ENCODE results near the gene ZMYND15.

ZMYND15 gene

DNA sequence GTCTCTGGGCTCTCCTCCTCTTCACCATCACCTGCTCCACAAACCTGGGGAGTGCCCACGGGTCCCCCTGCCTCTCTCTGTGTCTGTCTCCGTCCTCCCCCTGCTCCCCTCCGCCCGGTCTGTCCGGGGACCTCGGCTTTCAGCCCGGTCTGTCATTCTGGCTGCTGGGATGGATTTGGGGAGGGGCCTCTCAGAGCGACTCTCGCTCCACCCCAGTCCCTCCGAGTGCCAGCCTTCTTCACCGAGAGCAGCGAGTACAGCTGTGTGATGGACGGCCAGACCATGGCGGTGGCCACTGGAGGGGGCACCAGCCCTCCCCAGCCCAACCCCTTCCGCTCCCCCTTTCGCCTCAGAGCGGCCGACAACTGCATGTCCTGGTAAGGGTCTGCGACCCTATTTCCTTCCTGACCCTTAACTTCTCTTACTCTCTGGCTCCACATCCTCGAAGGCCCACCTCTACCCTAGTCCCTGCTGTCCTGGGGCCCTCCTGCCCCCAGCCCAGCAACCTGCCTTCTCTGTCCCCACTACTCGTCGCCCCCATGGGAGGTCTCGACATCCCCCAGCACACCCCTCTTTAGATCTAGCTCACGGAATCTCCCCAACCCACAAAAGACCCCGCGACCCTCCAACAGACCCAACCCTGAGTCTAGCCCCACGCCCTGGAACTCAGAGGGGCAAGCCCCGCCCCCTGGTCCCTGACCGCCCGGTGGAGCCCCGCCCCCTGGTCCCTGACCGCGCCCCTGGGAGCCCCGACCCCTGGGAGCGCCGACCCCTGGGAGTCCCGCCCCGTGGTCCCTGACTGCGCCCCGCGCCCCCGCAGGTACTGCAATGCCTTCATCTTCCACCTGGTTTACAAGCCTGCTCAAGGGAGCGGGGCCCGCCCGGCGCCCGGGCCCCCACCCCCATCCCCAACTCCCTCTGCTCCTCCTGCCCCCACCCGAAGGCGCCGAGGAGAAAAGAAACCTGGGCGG lies 5.7 kb downstream of the ZMYND15 start:
- DNase-seq = no peak

DNA sequence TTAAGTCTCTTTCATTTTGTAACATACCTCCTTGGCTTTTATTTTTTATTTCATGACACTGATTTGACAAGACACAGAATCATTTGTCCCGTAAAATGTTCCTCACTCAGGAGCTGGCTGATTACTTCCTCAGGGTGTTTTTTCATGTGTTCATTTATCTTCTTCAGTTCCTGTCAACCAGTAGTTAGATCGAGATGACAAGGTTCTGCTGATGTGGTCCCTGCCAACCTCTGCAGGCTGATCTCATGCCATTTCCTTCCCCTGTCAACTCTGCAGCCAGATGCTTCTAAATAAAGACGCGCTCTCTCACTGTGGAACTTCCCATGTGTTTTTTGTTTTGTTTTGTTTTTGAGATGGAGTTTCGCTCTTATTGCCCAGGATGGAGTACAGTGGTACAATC lies 8.2 kb downstream of the ZMYND15 start:
- no peak for DNase-seq

DNA sequence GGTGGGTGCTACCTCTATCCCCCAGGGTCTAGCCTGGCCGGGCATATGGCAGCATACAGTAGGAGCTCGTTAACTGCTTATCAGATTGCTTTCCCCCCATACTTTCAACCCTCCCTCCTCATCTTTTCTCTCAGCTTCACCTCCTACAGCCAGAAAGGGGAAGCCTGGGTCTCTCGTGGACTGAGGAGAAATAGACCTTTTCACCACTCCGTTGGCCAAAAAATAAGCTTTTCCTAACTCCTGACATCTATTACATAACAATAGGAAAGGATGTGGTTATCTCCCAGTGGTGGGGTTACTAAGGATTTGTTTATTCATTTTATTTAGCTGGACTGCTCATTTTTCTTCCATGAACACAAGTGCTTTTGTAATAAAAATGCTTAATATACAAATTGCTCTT lies 9.1 kb downstream of the ZMYND15 start:
- DNase-seq = no peak

DNA sequence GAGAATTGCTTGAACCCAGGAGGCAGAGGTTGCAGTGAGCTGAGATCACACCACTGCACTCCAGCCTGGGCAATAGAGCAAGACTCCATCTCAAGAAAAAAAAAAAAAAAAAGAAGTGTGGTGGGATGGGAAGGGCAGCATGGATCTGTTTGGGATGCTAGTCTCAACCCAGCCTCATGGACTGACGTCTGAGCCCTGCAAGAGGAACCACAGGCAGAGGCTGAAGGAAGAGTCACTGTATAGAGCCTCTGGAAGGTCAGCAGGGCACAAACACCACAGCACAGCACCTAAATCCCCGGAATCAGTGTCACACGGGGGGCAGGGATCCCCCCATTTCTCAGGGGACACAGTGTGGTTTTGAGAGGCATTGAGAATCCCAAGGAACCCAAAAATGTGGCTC lies 11.0 kb downstream of the ZMYND15 start:
- DNase-seq = no peak

DNA sequence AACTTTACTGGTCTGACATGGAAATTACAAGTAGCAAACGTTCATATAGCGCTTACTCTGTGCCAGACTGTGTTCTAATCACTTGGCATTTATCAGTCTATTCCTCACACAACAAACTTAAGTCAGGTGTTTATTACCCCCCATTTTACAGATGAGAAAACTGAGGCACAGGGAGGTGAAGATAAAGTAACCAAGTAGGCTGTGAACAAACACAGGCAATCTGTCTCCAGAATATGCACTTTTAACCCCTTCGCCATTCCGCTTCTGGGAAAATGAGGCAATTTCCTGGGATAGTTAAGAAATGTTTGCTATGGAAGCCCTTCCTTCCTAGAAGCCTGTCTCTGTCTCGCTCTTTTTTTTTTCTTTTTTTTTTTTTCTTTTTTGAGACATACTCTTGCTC lies 12.3 kb downstream of the ZMYND15 start:
- no peak for DNase-seq

DNA sequence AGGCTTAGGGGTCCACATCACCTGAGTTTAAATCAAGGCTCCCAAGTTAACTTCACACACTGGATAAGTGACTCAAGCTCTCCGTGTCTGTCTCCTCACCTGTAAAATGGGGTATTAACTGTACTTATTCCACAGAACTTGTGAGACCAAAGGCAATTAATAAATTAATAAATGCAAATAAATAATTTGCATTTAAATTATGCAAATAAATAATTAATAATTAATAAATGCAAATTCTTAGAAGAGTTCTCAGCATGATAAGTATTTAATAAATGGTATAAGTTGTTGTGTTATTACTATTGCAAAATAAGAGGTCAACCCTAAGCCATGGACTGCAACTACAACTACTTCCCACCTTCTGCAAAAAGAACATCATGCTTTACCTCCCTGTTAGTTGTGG lies 13.8 kb downstream of the ZMYND15 start:
- no peak for DNase-seq

DNA sequence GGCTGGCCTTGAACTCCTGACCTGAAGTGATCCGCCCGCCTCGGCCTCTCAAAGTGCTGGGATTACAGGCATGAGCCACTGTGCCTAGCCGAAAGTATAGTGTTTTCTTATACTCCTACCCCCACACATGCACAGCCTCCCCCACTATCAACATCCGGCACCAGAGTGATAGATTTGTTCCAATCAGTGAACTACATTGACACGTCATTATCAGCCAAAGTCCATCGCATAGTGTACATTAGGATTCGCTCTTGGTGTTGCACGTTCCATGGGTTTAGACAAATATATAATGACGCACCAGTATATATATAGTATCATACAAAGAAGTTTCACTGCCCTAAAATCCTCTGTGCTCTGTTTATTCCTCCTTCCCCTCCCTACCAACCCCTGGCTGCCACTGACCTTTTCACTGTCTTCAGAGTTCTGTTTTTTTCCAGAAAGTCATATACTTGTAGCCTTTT lies 20.2 kb downstream of the ZMYND15 start:
- no peak for DNase-seq

DNA sequence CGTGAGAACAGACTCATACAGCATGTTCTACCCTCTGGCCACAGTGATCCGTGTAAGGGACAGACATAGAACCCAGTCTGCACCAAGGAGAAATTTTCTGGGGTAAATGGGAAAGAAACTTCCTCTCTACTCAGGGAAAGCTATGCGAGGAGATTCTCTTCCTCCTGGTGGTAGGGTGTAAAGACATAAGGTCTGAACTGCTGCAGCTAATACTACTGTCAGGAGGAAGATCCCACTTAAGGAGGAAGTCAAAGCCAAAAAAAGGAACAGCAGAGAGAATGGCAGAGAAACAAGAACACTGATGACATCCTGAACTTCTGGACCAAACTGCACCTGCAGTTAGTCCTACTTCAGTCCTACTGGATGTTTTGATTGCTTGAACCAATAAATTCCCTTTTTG lies 25.0 kb downstream of the ZMYND15 start:
- DNase-seq = no peak

DNA sequence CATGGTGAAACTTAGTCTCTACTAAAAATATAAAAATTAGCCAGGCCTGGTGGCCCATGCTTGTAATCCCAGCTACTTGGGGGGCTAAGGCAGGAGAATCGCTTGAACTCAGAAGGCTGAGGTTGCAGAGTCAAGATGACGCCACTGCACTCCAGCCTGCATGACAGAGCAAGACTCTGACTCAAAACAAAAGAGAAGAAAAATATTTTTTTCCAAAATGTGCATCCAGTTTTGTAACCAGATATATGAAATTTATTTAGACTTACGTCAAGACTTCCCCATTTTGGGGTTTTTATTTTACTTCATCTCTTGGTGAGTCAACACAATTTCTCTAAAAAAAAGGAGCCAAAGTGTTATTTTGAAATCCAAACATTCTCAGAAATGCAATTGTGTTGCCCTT lies 26.6 kb downstream of the ZMYND15 start:
- no peak for DNase-seq

DNA sequence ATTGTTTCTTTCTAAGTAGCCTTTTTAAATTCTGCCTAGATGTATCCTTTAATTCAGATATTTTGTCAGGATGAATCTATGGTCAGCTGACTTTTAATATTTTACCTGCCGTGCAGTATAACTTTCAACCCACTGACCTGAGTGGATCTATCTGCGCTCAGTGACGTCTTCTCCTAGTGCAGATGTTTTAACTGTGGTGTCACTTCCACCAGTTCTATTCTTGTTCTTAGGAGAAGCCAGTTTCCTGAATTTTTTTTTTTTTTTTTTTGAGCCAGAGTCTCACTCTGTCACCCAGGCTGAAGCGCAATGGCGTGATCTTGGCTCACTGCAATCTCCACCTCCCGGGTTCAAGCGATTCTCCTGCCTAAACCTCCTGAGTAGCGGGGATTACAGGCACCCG lies 27.1 kb downstream of the ZMYND15 start:
- no peak for DNase-seq

DNA sequence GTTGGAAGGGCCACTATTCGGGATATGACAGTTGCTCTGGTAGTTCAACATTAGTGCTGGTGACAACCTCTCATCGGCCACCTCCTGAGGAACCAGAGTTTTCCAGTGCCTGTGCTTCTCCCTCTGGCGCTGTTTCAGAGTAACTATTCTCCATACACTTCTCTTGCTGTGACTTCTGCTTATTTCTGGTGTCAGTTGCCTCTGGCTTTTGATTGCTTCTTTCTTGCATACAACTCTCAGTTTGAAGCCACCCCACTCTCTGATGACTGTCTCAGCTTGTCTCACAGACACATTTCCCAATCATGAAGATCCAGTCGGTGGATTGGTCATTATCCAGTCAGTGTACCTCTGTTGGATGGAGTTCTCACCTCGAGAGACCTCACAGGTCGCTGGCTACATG lies 28.7 kb downstream of the ZMYND15 start:
- no peak for DNase-seq

DNA sequence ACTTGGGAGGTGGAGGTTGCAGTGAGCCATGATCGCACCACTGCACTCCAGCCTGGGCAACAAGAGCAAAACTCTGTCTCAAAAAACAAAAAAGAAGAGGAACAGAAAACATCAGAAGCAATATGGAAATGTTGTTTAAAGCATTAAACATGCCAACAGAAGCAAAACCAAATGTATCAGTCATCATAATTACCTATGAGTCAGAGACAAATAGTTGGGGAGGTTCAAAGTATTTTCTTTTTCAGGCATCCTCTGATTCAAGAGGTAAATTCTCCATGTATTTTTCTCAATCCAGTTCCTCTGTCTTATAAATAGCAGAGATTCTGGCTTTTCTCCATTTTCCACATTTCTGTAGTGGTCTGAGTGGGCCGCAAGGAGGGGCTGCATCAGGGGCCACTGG lies 30.0 kb downstream of the ZMYND15 start:
- no peak for DNase-seq

DNA sequence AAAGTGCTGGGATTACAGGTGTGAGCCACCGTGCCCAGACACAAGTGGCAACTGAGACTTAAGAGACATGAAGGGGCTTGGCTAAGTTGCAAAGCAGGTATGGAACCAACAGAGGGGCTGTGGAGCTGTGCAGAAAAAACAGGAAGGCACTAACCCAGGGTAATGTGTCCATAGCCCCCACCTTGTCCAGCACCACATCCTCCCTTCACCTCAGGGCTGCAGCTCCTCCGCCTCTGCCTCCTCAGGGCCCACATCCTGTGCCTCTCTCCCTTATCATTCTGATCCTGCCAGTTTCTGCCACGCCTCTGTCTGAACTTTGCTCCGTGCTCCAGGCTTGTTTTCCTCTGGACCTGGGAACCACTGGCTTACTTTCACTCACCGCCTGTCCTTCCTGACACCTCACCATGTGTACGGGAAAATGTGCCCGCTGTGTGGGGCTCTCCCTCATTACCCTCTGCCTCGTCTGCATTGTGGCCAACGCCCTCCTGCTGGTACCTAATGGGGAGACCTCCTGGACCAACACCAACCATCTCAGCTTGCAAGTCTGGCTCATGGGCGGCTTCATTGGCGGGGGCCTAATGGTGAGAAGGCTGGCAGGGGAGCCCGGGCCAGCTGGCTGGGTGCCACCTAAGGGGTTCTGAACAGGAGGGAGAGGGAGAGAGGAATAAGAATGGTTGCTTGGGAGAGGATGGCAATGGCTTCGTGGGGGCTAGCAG lies 32.0 kb downstream of the ZMYND15 start, which contains the start of gene TM4SF5:
Gene TM4SF5 (plus strand): TSS at position 368 of the 716 bp plus-strand sequence. CDS start 37 bp downstream, at position 405.
- no peak for DNase-seq

DNA sequence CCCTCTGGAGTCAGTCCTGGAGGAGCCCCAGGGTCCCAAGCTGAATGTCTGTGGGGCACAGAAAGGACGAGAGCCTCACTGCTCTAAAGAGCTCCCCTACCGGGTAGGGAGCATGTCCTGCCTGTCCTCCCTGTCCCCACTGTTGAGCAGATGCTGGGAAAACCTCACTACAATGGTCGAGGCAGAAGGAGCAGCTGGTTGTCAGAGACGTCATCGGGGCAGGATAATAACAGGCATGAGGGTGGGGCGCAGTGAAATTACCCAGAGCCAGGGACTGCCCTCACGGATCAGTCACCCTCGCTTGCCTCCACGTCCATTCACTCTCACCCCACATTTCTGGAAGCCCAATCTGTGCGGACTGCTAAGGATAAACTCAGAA lies 32.6 kb downstream of the ZMYND15 start:
- DNase-seq = no peak

DNA sequence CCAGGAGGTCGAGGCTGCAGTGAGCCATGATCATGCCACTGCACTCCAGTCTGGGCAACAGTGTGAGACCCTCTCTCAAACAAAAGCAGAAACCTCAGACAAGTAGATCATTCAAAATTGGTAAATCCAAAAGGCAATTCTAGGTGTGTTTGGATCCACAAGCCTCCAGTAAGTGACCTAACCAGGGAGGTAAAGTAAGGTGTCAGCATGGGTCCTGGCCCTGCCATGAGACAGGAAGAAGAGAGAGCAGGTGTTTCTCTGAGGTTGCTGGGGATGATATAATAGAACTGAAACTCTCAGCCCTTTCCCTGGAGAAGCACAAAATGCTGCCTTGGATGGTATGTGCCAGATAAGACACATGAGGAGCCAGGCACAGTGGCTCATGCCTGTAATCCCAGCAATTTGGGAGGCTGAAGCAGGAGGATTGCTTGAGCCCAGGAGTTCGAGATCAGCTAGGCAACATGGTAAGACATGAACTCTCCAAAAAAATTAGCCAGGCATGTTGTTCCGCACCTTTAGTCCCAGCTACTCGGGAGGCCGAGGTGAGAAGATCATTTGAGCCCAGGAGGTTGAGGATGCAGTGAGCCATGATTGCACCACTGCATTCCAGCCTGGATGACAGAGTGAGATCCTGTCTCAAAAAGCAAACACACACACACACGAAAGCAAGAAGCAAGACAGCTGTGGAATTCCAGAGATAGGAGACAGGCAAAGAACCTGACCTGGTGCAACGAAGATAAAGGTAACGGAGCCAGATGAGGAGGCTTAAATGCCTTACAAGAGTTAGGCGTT lies 38.5 kb downstream of the ZMYND15 start:
- no peak for DNase-seq

DNA sequence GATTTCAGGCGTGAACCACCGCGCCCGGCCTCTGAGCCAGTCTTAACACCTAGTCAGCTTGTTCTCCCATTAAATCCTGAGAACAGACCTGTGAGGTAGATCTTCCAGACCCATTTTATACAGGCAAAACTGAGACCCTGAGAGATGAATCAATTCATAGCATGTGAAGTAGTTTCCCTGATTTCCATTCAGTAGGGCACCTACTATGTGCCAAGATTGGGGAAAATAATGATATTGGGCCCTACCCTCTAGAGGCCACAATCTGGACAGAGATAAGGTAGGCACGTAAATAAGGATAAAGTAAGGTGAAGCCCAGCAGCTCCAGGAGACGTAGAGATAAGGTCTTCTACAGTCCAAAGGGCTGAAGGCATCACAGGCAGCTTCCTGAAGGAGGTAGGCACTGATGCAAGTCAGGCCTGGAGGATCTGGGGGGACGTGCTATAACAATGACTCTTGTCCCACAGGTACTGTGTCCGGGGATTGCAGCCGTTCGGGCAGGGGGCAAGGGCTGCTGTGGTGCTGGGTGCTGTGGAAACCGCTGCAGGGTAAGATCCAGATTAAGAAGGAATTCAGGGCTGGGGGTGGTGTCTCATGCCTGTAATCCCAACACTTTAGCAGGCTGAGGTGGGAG lies 40.8 kb downstream of the ZMYND15 start:
- no peak for DNase-seq

DNA sequence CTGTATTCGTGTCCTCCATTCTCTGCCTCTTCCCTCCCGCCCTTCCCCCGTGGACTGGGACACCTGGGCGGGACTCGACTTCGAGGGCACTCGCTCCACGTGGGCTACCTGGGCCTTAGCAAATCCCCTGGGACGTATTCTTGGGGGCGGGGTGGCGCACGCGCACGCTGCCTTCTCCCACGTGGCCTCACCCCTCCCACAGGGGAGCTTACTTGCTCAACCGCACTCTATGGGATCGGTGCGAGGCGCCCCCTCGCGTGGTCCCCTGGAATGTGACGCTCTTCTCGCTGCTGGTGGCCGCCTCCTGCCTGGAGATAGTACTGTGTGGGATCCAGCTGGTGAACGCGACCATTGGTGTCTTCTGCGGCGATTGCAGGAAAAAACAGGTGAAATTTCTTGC lies 43.0 kb downstream of the ZMYND15 start:
- no peak for DNase-seq

DNA sequence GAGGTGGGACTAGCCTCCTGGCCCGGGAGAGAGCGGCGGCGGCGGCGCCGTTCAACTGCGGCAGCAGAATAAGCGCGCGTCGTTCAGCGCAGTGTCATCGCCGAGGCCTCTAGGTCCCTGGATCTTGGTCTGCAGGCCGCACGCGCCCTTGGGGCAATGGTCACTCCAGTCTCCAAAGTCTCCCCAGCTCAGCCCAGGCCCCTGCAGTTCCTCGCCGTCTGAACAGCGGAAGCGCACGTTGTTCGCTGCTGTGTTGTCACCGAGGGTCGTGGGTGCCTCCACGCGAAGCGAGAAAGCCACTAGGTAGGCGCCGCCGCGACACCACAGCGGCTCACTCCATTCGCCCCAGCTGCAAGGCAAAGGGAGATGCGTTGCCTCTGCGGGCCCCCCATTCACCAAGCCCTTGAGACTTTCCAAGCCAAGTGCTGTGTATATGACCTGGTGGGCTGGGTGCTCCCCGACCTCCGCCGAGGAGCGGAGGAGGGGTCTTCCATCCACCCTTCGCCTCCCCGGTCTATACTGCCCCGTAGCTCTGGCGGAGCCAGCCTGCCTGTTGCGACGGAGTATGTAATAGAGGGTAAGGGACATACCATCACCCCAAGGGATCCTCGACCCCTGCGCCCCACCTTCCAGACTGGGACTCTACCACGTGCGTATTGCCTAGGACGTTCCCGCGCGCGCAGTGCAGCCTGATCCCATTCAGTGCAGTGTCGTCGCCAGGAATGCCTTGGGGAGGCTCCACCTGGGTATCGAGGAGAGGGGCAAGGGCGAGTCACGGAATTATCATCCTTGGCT lies 45.9 kb downstream of the ZMYND15 start:
- DNase-seq = no peak

DNA sequence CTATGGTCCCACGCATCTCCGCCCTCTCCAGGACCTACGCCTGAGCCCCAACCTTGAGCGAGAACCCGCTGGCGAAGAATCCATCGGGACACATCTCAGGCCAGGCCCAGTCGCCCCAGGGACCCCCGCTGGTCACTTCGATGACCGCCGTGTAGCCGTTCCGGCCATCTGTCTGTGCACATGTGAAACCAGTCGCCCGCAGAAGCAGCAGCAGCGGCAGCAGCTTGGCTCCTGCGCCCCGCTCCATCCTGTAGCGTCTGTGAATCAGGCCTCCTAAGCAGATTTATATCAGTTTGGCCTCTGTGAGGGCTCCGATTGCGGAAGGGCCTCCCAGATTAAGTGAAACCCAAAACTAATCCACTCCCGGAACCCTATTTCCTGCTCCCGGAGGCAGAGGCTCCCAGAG lies 46.5 kb downstream of the ZMYND15 start, which contains the start of gene VMO1:
Gene VMO1 (minus strand): TSS at position 259 of the 406 bp plus-strand sequence. CDS start 12 bp downstream, at position 247.
- DNase-seq = no peak

DNA sequence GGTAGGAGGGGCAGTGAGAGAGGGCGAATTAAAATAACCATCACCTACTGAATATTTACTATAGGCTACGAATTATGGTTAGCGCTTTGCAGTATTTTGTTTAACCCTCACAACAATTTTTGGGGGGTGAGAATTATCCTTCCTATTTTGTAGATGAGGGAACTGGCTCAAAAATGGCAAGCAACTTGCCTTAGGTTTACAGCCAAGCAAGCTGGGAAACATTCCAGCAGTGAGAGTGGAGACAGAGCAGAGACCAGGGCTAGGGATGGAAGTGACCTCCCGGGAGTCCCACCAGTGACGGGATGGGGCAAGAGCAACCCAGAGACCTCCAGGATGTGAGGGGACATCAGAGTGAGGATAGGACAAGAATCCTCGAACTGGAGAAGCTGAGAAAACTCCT lies 46.9 kb downstream of the ZMYND15 start:
- DNase-seq = no peak

DNA sequence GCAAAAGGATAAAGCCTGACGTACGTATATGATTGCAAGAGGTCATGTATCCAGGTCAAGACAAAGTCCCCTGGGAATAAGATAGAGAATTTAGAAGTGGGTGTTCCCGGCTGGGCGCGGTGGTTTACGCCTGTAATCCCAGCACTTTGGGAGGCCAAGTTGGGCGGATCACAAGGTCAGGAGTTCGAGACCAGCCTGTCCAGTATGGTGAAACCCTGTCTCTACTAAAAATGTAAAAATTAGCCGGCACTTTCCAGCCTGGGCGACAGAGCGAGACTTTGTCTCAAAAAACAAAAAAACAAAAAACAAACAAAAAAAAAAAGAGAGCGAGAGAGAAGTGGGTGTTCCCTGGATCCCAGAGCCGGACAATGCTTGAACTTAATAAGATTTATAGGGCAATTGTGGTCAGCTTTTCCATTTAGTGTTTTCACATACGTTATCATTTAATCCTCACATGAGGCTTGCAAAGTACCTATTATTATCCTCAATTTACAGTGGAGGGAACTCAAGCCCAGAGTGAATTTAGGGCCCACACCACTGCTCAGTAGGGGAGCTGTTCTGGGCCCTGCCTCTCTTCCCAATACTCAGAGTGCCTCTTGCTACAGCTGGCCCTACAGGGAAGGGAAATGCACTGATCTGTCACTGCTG lies 48.6 kb downstream of the ZMYND15 start:
- DNase-seq = no peak
